GM12872 (cell line): Measurements from ENCODE around the gene NOP10.

Experiments
- TF ChIP-seq, protein P1 (sequence below): IDR thresholded peaks from 3 replicates; pipeline ENCODE4 v1.5.1; 2011; ENCODE audit warnings: low read depth, mild to moderate bottlenecking, low read length, moderate library complexity; ENCODE audit not compliant: insufficient read depth

NOP10 gene

DNA sequence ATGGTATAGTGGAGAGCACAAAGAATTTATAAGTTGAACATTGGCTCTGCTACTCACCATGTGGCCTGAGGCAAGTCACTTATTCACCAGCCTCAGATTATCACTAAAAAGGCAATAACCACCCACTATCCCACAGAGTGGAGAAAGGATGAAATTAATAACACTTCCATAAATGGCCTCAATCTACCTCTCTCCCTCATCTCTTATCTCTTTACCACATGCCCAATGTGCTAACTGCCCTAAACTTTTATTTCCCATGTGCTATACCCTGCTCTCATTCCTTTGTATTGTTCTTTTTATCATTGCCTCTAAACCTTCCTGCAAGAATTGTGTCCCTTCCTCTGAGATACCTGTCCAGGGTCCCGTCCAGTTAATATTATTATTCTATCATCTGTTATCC is 31.4 kb downstream of the NOP10 start:
- TF ChIP-seq, protein P1, sequence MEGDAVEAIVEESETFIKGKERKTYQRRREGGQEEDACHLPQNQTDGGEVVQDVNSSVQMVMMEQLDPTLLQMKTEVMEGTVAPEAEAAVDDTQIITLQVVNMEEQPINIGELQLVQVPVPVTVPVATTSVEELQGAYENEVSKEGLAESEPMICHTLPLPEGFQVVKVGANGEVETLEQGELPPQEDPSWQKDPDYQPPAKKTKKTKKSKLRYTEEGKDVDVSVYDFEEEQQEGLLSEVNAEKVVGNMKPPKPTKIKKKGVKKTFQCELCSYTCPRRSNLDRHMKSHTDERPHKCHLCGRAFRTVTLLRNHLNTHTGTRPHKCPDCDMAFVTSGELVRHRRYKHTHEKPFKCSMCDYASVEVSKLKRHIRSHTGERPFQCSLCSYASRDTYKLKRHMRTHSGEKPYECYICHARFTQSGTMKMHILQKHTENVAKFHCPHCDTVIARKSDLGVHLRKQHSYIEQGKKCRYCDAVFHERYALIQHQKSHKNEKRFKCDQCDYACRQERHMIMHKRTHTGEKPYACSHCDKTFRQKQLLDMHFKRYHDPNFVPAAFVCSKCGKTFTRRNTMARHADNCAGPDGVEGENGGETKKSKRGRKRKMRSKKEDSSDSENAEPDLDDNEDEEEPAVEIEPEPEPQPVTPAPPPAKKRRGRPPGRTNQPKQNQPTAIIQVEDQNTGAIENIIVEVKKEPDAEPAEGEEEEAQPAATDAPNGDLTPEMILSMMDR, result no peak

DNA sequence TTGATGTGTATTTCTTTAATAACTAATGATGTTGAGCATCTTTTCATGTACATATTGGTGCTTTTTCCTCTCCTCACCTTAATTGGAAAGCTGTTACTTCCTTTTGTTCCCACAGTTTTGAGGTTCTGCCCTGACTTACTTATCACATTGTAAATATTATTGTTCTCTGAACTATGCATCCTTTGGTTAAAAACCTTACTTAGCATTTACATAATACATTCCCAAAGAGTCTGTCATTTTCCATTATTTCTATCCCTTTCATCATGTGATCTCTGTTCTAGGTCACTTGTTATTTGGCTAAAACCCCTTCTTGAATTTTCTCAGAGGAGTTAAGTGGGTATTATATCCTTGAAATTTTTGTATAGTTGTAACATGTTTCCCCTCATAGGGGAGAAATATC is 38.3 kb downstream of the NOP10 start:
- TF ChIP-seq, protein P1, result no peak

DNA sequence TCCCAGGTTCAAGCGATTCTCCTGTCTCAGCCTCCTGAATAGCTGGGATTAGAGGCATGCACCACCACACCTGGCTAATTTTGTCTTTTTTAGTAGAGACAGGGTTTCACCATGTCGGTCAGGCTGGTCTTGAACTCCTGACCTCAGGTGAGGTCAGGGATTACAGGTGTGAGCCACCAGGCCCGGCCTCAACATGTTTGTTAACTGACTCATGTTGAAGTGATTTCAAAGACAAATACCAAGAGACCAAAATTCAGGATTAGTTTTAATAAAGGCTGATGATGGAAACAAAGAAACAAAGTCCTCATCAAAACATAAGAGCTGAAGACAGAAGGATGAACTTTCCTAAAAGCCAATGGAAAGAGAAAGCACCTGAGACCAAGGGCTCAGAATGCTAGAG is 41.9 kb downstream of the NOP10 start:
- TF ChIP-seq, protein P1, result no peak

DNA sequence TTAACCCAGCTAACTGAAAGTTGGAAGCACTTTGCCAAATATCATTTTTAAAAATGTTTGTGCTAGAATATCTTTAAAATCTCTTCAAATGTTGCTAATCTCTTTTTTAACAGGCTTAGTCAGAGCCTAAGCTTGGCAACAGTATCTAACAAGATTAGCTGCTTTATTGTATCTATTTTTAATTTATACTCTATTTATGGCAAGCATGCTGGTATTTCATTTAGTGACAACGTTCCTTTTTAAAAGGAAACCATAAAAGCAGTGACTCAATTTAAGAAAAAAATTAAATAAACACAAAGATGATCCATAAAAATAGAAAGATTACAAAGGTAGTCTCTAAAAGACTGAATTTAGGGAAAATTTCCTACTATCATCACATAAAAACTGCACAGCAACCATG is 45.9 kb downstream of the NOP10 start:
- TF ChIP-seq, protein P1, result no peak

DNA sequence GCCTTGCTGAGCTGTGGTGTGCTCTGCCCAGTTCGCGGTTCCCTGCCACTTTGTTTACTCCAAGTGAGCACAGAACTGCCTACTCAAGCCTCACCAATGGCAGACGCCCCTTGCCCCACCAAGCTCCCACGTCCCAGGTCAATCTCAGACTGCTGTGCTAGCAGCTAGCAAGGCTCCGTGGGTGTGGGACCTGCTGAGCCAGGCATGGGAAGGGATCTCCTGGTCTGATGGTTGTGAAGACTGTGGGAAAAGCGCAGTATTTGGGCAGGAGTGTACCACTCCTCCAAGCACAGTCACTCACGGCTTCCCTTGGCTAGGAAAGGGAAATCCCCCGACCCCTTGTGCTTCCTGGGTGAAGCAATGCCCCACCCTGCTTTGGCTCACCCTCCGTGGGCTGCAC is 50.3 kb downstream of the NOP10 start:
- TF ChIP-seq, protein P1, result no peak
